Left lobe of liver (tissue), 1 donor: ENCODE data around the gene OR2T4. TPM values are rescaled to one million over a fixed set of nuclear protein-coding genes. Genes with fewer than 3 reads are reported as not detected.

ENCODE experiments used
- total RNA-seq: library from RNA; stranded (reverse); gene quantifications from one replicate; pipeline ENCODE4 v1.2.1, GENCODE V29; 2021
- donor health status: DM: no; HTN: yes; CAD: no.

Gene OR2T4
- total RNA-seq, 1 donor from 2014 or later = not detected

Other genes with a start within 250 kb of the OR2T4 start
- not detected for gene OR2M5, start 216.5 kb upstream of the OR2T4 start, total RNA-seq
- not detected for gene OR2M2, start 186.8 kb upstream of the OR2T4 start, total RNA-seq
- not detected for gene OR2M3, start 164.4 kb upstream of the OR2T4 start, total RNA-seq
- gene OR2M4, start 130.2 kb upstream of the OR2T4 start, total RNA-seq = not detected
- gene OR2T33, start 83.7 kb upstream of the OR2T4 start, total RNA-seq = not detected
- gene OR2T12, start 58.2 kb upstream of the OR2T4 start, total RNA-seq = not detected
- gene OR2M7, start 37.1 kb upstream of the OR2T4 start, total RNA-seq = not detected
- gene OR14C36, start 12.9 kb upstream of the OR2T4 start, total RNA-seq = not detected
- not detected for gene OR2T6, start 14.1 kb downstream of the OR2T4 start, total RNA-seq
- not detected for gene OR2T1, start 41.4 kb downstream of the OR2T4 start, total RNA-seq
- gene OR2T2, start 84.0 kb downstream of the OR2T4 start, total RNA-seq = not detected
- gene OR2T3, start 111.7 kb downstream of the OR2T4 start, total RNA-seq = not detected
- gene OR2T5, start 126.9 kb downstream of the OR2T4 start, total RNA-seq = not detected
- gene OR2G6, start 146.4 kb downstream of the OR2T4 start, total RNA-seq = not detected
- not detected for gene OR2T29, start 201.1 kb downstream of the OR2T4 start, total RNA-seq
- gene OR2T34, start 213.1 kb downstream of the OR2T4 start, total RNA-seq = not detected
- not detected for gene OR2T10, start 236.0 kb downstream of the OR2T4 start, total RNA-seq